Measurements from ENCODE around the gene ZNF474.

The ZNF474 gene

DNA sequence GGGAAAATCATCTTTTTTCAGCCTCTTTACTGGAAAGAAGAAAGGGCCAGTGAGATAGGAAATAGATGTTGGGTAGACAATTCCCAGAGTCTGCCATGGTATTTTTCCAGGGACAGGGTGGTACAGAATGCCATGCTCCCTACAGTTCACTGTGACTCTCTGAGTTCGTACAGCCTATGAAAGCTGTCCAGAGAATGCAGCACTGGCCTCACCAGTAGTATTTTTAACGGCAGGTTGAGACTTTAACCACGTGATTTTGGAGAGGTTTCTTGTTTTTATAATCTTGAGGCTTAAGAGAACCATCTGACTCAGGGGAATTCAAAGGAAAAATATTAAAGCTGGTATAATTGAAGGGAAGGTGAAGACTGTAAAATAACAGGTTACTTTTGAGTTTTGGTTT, 10.1 kb upstream of the ZNF474 start:
- no peak for DNase-seq

DNA sequence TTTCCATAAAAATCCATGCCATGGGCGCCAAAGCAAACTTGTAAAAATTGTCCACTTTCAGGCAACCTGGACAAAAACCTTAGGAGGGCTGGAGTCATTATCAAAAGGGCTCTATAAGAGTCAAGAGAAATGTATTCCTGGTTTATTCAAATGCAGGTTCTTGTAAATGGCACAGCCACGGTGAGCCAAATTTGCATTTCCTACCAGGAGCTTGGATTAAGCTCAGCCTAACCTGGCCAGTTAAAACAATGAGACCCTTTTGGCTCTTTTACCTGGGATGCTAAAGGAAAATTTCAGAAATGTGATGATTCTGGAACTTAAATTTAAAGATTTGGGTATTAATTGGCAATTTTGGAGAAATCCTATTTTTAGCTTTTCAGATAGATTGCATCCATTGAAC, 8.9 kb upstream of the ZNF474 start:
- DNase-seq, result no peak

DNA sequence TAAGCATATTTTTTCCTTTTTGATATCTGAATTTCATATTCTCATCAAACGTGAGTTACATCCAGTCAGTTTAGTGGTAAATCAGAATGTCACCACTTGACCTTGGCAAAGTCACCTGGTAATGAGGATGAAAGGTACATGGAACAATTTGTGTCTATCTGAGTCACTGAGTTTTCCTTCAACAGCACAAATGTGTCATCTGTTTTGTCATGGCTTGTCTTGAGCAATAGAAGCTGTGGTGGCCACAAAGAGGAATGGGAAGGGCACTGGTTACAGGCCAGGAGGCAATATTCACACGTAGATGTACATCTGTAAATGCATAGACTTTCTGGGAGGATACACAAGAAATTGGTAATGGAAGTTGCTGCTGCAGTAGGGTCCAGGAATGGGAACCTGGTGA, 8.4 kb upstream of the ZNF474 start:
- DNase-seq, result no peak

DNA sequence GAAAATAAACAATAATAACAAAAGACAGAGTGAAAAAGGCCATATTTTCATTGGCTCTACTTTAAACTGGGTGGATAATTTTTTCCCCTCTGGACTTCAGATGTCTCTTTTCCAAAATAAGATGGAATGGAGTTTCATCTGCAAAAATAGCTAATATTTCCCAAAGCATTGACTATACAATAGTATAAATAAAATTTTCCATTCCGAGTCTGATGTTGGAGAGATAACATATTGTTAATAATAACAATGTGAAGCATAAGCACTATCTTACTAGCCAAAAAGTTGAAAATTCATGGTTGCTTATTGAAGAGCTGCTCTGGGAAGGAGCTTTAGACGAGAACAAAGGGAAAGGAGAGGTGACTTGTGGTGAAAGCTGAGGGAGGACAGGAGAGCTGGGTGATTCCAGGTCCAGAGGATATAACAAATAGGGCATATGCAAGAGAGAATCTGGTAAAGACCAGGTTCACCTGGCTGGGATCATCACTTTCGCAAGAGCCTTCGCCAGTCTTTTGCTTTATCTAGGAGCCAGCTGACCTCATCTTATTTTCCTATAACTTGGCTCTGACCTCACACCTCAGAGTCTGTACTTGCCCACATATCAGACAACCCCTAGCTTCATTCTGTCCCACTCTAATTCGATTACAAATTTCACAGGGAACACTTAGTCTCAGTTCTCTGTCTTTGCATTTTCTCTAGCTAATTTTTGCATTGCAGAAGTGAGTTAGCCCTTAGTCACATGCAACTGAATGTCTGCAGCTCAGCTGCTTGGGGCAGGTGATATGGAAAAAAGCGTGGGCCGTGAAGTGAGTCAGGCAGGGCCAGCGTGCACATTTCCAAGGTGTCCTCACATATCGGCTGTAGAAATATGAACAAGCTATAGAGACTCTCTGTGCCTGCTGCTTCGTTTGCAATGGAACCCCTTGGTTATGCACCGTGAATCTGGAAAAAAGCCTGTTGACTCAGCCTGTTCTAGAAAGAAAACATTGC, 7.6 kb upstream of the ZNF474 start:
- DNase-seq, result no peak

DNA sequence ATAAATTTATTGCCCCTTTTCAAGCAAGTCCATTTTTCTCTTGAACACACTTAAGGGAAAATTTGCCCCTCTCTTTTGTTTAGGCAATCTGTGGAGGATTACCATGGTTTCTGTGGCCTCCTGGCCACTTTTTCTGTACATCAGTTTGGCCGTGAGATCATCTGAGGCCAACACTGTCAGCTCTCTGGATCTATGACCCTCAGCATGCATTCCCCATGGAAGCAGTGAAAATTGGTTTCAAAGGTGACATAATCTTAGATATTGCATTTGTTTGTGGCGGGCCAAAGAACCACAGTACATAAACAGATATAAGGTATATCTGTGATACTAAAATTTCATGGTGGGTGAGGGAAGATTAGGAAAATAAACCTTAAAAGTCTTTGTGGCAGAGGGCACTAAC, 4.6 kb upstream of the ZNF474 start:
- DNase-seq, result no peak

DNA sequence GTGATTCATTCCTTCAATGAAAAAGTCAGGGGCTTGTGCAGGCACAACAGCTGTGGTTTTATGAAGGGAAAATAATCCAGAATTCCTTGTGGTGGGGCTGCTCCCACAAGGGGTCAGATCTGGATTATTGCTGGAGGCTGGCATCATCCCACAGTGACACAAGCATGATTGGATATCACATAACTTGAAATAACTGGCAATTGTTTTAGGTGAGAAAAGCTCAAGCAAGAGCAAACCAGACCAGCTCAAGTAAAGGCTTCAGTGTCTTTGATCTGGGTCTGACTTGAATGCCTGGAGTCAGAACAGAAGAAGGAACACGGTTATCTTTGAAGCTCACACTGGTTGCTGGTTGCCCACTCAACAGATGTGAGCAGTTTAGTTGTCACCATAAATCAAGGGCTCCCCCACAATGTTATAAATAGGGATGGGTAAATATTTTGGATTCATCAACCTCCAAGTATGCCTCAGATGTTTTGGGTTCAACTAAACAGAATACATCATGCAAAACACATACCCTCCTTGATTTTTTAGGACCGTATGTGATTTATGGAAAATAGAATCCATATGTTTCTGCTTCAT, 3.1 kb upstream of the ZNF474 start:
- DNase-seq, result no peak

DNA sequence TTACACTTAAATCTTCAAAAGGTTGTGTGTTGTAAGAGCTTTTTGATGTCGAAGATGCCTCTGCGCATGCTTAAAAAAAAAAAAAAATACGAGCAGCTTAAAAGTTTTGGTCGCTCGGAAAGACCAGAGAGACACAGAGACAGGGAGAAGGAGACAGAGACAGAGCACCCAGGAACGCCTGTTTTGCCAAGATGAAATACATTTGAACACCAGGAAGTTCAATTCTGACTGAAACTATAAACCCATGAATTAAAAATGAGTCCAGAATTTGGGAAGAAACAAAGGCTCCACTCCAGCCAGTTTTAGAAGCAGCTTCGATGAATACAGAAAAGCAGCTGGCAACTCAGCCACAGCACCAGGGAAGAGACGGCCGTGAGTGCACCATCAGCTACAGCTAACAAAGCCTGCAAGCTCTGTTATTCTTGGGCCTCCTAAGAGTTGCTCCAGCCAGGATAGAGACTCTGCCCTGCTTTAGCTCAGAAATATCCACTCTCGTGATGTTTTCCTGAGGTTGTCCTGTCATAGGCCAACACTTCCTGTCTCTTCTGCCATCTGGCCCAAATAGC, 2.5 kb upstream of the ZNF474 start:
- DNase-seq, result no peak

DNA sequence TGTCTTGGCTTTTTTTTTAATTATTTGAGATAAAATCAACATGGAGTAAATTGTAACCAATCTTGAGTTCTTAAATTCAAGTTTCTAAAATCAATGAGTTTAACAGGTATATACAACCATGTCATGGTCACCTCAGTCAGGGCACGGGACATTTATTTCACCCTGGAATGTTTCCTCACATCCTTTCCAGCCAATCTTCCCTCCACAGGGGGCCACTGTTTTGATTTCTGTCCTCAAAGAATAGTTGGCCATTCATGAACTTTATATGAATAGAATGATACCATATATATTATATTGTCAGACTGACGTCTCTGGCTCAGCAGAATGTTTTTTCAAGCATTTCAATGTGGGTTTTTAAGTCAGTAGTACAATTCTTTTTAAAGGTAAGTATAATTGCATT, 806 bp downstream of the ZNF474 start:
- no peak for DNase-seq

DNA sequence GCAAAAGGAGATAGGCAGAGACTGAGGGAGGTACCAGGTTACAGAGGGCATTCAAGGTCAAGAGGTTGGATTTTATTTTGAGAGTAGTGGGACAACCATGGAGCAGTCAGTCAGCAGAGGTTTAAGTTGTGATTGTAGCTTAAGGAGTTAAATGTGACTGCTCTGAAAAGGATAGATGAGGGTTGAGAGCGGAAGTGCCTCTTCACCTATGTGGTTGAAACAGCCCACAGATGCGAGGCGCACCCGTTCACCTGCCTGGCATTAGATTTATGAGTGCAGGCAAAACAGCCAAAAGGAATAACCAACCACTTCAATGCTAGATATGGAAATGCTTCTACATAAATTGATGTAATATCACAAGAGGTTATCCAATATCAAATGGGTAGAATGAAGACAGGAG, 8.4 kb downstream of the ZNF474 start:
- DNase-seq, result no peak

DNA sequence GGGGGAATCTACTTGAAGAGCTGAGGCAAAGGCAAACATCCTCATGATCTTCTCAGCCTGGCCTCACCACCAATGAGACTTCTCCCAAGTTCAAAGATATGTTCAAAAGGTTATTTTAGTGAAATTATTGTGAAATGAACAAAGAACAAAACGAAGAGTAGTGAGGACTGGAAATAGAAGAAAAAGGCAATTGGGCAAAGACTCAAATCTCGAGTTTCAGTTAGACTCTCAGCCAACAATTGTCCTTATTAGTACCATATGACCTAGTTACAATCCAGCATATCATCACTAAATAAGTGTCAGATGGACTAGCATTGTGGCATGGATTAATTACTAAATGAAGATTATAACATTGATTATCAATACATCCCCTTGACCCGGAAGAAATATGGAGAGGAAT, 9.0 kb downstream of the ZNF474 start:
- no peak for DNase-seq

DNA sequence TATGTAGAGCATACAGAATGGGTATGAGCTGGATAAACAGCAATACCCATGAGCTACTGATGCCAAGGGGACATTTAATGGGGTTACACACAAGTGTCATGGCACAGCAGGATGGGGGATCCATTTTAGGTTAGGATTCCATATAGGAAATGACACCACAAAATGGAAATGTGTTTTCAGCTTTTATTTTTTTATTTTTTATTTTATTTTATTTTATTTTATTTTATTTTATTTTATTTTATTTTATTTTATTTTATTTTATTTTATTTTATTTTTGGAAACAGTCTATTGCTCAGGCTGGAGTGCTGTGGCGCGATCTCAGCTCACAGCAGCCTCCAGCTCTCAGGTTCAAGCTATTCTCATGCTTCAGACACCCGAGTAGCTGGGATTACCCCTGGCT, 11.6 kb downstream of the ZNF474 start:
- no peak for DNase-seq

DNA sequence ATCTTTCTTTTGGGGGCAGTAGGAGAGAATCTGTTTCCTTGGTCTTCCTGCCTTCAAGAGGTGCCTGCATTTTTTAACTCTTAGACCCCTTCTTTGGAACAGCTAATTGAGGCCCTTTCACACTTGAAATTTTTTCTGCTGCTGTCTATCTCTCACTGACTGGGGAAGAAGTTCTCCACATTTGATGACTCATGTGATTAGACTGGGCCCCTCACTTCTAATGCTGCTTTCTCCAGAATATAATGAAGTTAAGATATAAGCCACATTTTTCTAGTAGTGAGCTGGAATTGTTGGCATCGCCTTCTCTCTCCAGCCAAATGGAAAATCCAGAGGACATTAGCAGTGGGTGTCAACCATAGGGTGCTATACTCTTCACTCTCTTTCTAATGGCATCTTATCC, 12.4 kb downstream of the ZNF474 start:
- no peak for DNase-seq

DNA sequence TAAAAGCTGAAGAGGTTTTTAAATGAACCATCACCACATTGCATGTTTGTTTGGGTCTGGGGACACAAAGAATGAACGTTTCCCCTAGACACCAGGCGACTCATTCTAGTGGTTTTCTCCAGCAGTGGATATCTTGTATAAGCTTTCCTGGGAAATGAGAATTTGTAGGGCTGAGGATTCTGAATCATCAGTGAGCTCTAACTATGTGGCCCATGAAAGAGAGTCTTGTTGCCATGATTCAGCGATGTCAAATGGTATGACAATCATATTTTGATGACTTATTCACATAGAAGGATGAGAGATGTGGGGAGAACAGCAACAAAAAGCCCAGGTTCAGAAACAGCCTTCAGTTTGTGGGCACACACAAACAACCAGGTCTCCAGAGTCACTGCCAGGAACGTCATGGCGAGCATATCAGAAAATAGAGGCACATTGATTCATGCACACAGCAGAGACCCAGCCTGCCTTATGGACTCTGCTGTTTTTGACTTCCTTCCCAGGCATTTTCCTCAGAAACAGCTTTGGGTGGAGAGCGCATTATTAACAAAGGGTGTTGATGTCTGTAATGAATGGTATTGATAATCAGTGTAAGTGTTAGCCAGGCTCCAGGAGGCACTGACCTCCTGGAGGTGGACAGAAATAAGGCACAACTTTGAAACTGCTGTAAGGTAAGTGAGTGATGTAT, 13.3 kb downstream of the ZNF474 start:
- no peak for DNase-seq

DNA sequence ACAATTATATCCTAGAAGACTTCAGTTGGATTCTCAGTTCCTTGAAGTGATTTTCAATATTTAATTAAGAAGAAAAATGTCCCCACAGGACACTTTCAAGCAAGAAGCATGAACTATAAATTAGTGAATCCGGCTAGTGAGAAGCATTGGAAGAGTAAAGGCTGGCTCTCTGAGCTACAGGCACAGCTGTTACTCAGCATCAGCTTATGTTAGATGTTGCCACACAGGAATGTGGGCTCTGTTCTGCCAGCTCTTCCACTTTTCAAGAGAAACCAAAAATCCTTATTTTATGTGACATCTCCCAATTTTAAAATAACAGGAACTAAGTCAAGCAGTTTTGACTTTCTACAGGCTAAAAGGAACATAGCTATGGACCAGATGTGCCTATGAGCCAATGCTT, 14.9 kb downstream of the ZNF474 start:
- no peak for DNase-seq

DNA sequence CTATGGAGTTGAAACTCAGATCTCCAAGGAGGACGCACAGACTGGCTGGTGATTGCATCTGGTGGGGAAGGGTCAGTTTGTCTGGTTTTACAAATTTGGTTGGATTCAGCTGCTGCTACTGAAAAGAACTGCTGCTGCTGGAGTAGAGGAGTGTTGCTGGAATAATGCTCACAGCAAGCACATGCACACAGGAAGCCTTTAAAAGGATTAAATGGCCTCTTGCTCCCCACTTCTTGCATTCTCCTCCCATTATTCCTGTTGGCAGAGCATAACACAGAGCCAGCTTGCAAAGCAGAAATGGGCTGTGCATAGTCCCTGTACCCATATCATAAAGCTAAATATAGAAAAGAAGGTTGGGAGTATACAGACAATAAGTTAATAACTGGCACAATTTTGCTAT, 16.6 kb downstream of the ZNF474 start:
- DNase-seq, result no peak

DNA sequence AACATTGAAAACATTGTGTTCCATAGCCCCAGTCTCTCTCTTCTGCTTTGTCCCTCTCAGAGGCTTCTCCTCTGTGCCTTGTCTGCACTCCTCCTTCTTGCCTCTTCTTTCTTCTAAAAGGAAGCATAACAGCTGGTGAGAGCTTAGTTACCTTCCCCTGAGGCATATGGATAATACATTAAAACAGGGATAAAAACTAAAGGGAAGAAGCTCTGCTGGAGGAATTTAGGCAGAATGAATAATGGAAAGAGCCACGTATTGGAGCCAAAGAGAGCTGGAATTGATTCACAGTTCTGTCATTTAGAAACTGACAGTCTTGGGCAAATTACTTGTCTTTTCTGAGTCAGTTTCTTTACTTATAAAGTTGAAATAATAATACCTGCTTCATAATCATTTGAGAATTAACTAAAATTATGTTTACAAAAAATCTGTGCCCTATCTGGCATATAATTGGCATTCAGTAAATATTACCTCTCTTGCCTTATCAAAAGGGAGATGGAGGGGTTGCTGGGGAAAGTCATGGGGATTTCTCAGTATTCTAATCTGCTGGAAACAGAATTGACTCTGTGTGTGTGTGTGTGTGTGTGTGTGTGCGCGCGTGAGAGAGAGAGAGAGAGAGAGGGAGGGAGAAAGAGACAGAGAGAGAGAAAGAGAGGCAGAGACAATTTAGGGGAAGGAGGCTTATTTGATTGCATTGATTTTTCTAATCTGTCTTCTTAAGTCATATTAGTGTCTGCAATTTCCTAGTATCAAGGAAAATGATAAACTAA, 20.2 kb downstream of the ZNF474 start:
- no peak for DNase-seq

DNA sequence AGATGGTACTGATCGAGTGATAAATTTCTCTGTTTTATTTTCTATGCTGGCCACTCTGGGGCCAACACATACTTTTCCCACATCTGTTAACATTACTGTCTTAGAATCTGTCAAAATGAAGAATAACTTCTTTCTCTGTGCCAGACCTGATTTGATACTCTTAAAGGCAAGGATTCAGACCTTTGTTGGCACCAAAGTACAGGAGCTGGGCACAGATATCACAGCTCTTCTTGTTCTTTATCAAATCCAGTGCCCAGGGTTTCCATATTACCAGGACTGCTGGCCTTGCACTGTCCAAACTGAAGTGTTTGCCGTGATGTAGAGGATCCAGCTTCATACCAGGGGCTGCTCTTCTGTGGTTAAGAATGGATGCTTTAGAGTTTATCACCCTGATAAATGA, 20.9 kb downstream of the ZNF474 start:
- no peak for DNase-seq

DNA sequence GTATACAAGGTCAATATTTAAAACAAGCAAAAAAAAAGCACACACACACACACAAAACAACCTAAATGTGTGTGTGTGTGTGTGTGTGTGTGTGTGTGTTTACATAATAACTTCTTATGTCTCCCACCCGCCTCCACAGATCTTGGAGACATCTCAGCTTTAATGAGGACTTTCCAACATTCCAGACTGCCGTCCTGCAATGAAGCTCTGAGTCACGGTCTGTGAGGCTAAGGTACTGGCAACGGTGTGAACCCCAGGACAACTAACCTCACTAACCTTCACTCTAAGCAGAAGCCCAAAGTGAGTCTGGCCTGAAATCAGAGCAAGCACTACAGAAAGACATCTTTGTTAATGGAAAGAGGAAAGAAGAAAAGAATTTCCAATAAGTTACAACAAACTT, 22.3 kb downstream of the ZNF474 start:
- peak; percentile 87 for DNase-seq

DNA sequence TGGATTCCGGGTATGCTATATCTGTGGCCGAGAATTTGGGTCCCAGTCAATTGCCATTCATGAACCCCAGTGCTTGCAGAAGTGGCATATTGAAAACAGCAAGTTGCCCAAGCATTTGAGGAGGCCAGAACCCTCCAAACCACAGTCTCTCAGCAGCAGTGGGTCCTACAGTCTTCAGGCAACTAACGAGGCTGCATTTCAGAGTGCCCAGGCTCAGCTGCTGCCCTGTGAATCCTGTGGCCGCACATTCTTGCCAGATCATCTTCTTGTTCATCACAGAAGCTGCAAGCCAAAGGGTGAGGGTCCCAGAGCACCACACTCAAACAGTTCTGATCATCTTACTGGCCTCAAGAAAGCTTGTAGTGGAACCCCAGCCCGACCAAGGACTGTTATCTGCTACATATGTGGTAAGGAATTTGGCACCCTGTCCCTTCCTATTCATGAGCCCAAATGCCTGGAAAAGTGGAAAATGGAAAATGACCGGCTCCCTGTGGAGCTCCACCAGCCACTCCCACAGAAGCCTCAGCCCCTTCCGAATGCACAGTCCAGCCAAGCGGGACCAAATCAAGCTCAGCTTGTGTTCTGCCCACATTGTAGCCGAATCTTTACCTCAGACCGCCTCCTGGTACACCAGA, 23.0 kb downstream of the ZNF474 start:
- DNase-seq, result no peak

DNA sequence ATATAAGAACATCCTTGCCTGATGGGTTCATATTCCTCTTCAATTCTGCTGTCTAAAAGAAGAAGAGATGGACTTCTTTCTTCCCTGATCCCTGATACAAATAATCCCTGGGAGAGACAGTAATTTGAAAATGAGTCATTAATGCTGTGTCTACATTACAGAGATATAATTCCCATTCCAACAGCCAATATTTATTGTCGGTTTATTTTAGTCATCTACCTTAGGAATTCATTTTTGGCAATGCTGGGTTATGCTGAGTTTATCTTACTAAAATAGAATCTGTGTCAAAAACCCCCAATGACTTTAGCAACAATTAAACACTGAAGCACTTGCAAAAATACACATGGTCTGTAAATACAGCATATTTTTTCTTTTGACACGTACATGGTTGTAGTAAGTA, 23.9 kb downstream of the ZNF474 start:
- DNase-seq, result no peak

DNA sequence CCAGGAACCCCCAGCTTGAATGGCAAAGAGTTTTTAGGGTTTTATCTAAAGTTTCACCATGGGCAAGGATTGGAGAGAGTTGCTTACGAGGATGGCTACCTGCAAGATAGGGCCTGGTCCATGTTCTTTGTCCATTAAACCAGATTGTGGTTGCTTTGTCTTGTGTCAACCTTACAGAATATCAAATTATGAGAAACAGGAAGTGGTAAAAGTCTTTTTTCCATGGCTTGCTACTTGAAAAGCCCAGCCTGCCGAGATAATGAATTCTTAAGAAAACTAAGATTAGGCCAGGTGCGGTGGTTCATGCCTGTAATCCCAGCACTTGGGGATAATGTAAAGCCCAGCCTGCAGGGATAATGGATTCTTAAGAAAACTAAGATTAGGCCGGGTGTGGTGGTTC, 24.4 kb downstream of the ZNF474 start:
- no peak for DNase-seq

DNA sequence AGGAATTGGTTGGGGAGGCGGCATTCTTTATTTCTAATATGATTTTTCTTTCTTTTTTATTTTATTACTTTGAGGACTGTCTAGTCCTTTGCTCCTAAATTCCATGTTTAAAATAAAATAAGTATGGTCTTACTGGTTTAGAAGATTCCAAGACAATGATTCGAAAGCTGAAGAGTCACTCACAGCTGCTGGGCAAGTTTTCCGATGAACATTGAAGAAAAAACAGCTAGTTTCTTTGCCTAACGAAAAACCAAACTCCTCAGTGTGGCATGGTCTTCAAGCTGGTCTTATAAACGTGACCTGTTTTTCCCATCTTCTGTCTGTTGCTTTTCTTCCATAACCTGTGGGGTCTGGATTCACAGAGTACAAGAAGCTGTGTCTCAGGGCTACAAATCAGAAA, 25.1 kb downstream of the ZNF474 start:
- DNase-seq, result no peak
